A549 (cell line): Measurements from ENCODE around the gene SFTPD. TPM values are rescaled to one million over a fixed set of nuclear protein-coding genes. Genes with fewer than 3 reads are reported as not detected.
A peak's percentile ranks its signal among the peaks of the same experiment; 100 is the strongest.

Experiments
- ATAC-seq, 2 experiments: fragments of 200-7000 bp in 1 of 2; fragments of >200 bp in 1 of 2; cut with Nextera tagmentation in 1 of 2; cut with Tn5 transposase in 1 of 2; 3 replicates each; pipeline versions ENCODE4 v1.8.0 to v1.9.1; 2018 to 2020; ENCODE audit warnings: mild to moderate bottlenecking in 1 of 2, moderate library complexity in 1 of 2
- CTCF ChIA-PET: fragments of 300-600 bp; sonication (Branson Sonifier 250); formaldehyde crosslinking; extraction: SDS; loops from one replicate; lab custom pipeline; 2021; ENCODE audit warnings: antibody characterized with exemption, inconsistent platforms; lab: Yijun Ruan, JAX
- POLR2A ChIA-PET: fragments of 350-600 bp; formaldehyde crosslinking; extraction: SDS; loops from one replicate; lab custom pipeline; 2021; ENCODE audit warnings: antibody characterized with exemption, inconsistent platforms; lab: Yijun Ruan, JAX
- DNase-seq, 2 experiments: peaks; one replicate each; pipeline versions ENCODE4 v3.0.0 to v3.0.0-alpha.2; 2011 to 2016; ENCODE audit warnings: low read depth in 1 of 2, low spot score in 1 of 2
- FAIRE-seq: peaks from 2 replicates; lab custom pipeline; 2011; peaks lifted over from hg19 to GRCh38; lab: Jason Lieb, UNC
- H3K27ac ChIP-seq, 2 experiments: fragments of >200 bp; sonication (Bioruptor Twin); formaldehyde crosslinking; 3 replicates each; pipeline ENCODE4 v1.5.1; 2016 to 2017
- H3K4me1 ChIP-seq: fragments of >200 bp; sonication (Bioruptor Twin); formaldehyde crosslinking; 3 replicates; pipeline ENCODE4 v1.6.1; 2016
- H3K4me2 ChIP-seq: fragments of >200 bp; sonication (Bioruptor Twin); formaldehyde crosslinking; 3 replicates; pipeline ENCODE4 v1.6.1; 2016
- H3K4me3 ChIP-seq: fragments of >200 bp; sonication (Bioruptor Twin); formaldehyde crosslinking; 3 replicates; pipeline ENCODE4 v1.5.1; 2016
- H3K9me3 ChIP-seq: fragments of >200 bp; sonication (Bioruptor Twin); formaldehyde crosslinking; 3 replicates; pipeline ENCODE4 v1.6.1; 2016
- BCL3 ChIP-seq: fragments of >200 bp; sonication (Bioruptor Twin); formaldehyde crosslinking; IDR thresholded peaks from 3 replicates; pipeline ENCODE4 v1.6.1; 2016
- CEBPB ChIP-seq, 2 experiments: fragments of >200 bp in 1 of 2; sonication (Bioruptor Twin) in 1 of 2; formaldehyde crosslinking in 1 of 2; IDR thresholded peaks; 2 replicates each; pipeline ENCODE4 v1.6.1; 2012 to 2016
- E2F6 ChIP-seq: IDR thresholded peaks from 2 replicates; pipeline ENCODE4 v1.6.1; 2012; ENCODE audit warnings: low read depth, borderline replicate concordance
- EHF ChIP-seq: fragments of 250-450 bp; sonication (Bioruptor Pico); IDR thresholded peaks from 2 replicates; pipeline ENCODE4 v1.5.0; 2020; ENCODE audit warnings: mild to moderate bottlenecking
- ESRRA ChIP-seq: fragments of 150-350 bp; IDR thresholded peaks from 2 replicates; pipeline ENCODE4 v1.6.1; 2014; ENCODE audit warnings: mild to moderate bottlenecking, low read length, borderline replicate concordance
- FOSL2 ChIP-seq, 2 experiments: fragments of 450-650 bp in 1 of 2; fragments of >200 bp in 1 of 2; sonication (Bioruptor Twin) in 1 of 2; formaldehyde crosslinking; IDR thresholded peaks; 2 replicates each; pipeline versions ENCODE4 v1.5.0 to v1.6.1; 2016 to 2020; ENCODE audit warnings: mild to moderate bottlenecking in 1 of 2, moderate library complexity in 1 of 2
- FOXS1 ChIP-seq: fragments of 250-450 bp; sonication (Bioruptor Pico); IDR thresholded peaks from 2 replicates; pipeline ENCODE4 v1.5.0; 2020; ENCODE audit warnings: mild to moderate bottlenecking, moderate library complexity
- GATA3 ChIP-seq: IDR thresholded peaks from 2 replicates; pipeline ENCODE4 v1.6.1; 2012; ENCODE audit warnings: borderline replicate concordance
- HMGXB4 ChIP-seq: fragments of 250-450 bp; sonication (Bioruptor Pico); IDR thresholded peaks from 2 replicates; pipeline ENCODE4 v1.5.0; 2021; ENCODE audit warnings: mild to moderate bottlenecking, moderate library complexity, borderline replicate concordance
- HOXA7 ChIP-seq: fragments of 250-450 bp; sonication (Bioruptor Pico); IDR thresholded peaks from 2 replicates; pipeline ENCODE4 v1.5.0; 2020; ENCODE audit warnings: mild to moderate bottlenecking, moderate library complexity
- HOXB13 ChIP-seq: fragments of 250-450 bp; sonication (Bioruptor Pico); IDR thresholded peaks from 2 replicates; pipeline ENCODE4 v1.5.0; 2020; ENCODE audit warnings: low read depth, mild to moderate bottlenecking, moderate library complexity
- HOXB5 ChIP-seq: fragments of 250-450 bp; sonication (Bioruptor Pico); IDR thresholded peaks from 2 replicates; pipeline ENCODE4 v1.5.0; 2020; ENCODE audit warnings: mild to moderate bottlenecking, moderate library complexity
- JUN ChIP-seq, 2 experiments: fragments of >200 bp; sonication (Bioruptor Twin); formaldehyde crosslinking; IDR thresholded peaks; 2 replicates in 1 of 2; 3 replicates in 1 of 2; pipeline ENCODE4 v1.6.1; 2016 to 2017
- KDM1A ChIP-seq: fragments of 200-600 bp; sonication (generic); IDR thresholded peaks from 2 replicates; pipeline ENCODE4 v1.6.1; 2016; ENCODE audit warnings: low read depth, mild to moderate bottlenecking
- MAFK ChIP-seq: fragments of 450-650 bp; IDR thresholded peaks from 2 replicates; pipeline ENCODE4 v1.6.1; 2014; ENCODE audit not compliant: partially characterized antibody
- MYC ChIP-seq: IDR thresholded peaks from 2 replicates; pipeline ENCODE4 v1.6.1; 2012; ENCODE audit warnings: mild to moderate bottlenecking, inconsistent platforms, low read length, improper control_type of control experiment, borderline replicate concordance
- NPAS2 ChIP-seq: fragments of 250-450 bp; sonication (Bioruptor Pico); IDR thresholded peaks from 2 replicates; pipeline ENCODE4 v1.8.0; 2022; ENCODE audit warnings: mild to moderate bottlenecking, moderate library complexity, borderline replicate concordance
- NR3C1 ChIP-seq: fragments of >200 bp; sonication (Bioruptor Twin); formaldehyde crosslinking; IDR thresholded peaks from 3 replicates; pipeline ENCODE4 v1.6.1; 2017
- POLR2A ChIP-seq: IDR thresholded peaks from 2 replicates; pipeline ENCODE4 v1.6.1; 2012; ENCODE audit warnings: mild to moderate bottlenecking, low read length
- RAD21 ChIP-seq, 2 experiments: fragments of >200 bp in 1 of 2; sonication (Bioruptor Twin) in 1 of 2; formaldehyde crosslinking in 1 of 2; IDR thresholded peaks in 1 of 2; conservative IDR thresholded peaks in 1 of 2; 2 replicates in 1 of 2; 3 replicates in 1 of 2; pipeline ENCODE4 v1.6.1; 2012 to 2018; ENCODE audit warnings: inconsistent platforms in 1 of 2
- RNF2 ChIP-seq: fragments of 200-600 bp; sonication (generic); IDR thresholded peaks from 2 replicates; pipeline ENCODE4 v1.6.1; 2016; ENCODE audit warnings: low read depth, mild to moderate bottlenecking, antibody characterized with exemption, moderate library complexity, borderline replicate concordance
- SMC3 ChIP-seq: fragments of >200 bp; sonication (Bioruptor Twin); formaldehyde crosslinking; IDR thresholded peaks from 3 replicates; pipeline ENCODE4 v1.6.1; 2018; ENCODE audit warnings: inconsistent platforms
- SREBF2 ChIP-seq: fragments of 450-650 bp; IDR thresholded peaks from 2 replicates; pipeline ENCODE4 v1.6.1; 2014; ENCODE audit warnings: mild to moderate bottlenecking, moderate library complexity
- TFCP2L1 ChIP-seq: fragments of 250-450 bp; sonication (Bioruptor Pico); IDR thresholded peaks from 2 replicates; pipeline ENCODE4 v1.5.0; 2021; ENCODE audit warnings: mild to moderate bottlenecking
- ZC3H11A ChIP-seq: fragments of 450-650 bp; IDR thresholded peaks from 2 replicates; pipeline ENCODE4 v1.6.1; 2014; ENCODE audit warnings: antibody characterized with exemption, mild to moderate bottlenecking
- ZSCAN20 ChIP-seq: fragments of 250-450 bp; sonication (Bioruptor Pico); IDR thresholded peaks from 2 replicates; pipeline ENCODE4 v1.8.0; 2022; ENCODE audit warnings: mild to moderate bottlenecking, moderate library complexity
- WGBS: methylation state at CpG from one replicate; pipeline ENCODE4 v1.1.6; 2017; ENCODE audit errors: missing lambda C conversion rate; 5-methylcytosine and 5-hydroxymethylcytosine counted together
- polyA plus RNA-seq, 4 experiments: library from polyadenylated mRNA; depleted of rRNA in 3 of 4; stranded (reverse); fragments of >200 nt; fragmentation: RNase III in 1 of 4; extraction: RNeasy Plus Mini Kit Qiagen cat#74134 plus additional on column Dnase treatment in 1 of 4; gene quantifications; 2 replicates in 3 of 4; 3 replicates in 1 of 4; pipeline ENCODE4 v1.2.3, GENCODE V29; 2011 to 2017
- TF ChIP-seq, protein P1 (sequence below): fragments of 250-450 bp; sonication (Bioruptor Pico); IDR thresholded peaks from 2 replicates; pipeline ENCODE4 v1.5.0; 2020; ENCODE audit warnings: low read depth, mild to moderate bottlenecking, moderate library complexity

SFTPD gene
- polyA plus RNA-seq, 2 of the 4 experiments (the other 2 are of a cell fraction), result 0.17 to 0.19 TPM

- TF ChIP-seq BCL3 (0 out of 3 replicates have a peak, but pooled peaks have one; percentile 31), ESRRA (no peak), E2F6 (peak; percentile 47), NR3C1 (no peak), GATA3 (no peak), FOSL2 (IDR thresholded peaks at IDR 0.05) (no peak), FOSL2 (CRISPR knock-in tag; IDR thresholded peaks at IDR 0.05) (no peak), POLR2A (peak; percentile 68), CEBPB (IDR thresholded peaks at IDR 0.05) (no peak), SMC3 (no peak), TFCP2L1 (CRISPR knock-in tag) (no peak), JUN (IDR thresholded peaks at IDR 0.05) (peak in 1 of 2 experiments; percentile 60; a peak in 3 of 5 replicates), MYC (no peak), HOXB5 (CRISPR knock-in tag) (no peak), FOXS1 (CRISPR knock-in tag) (no peak), EHF (CRISPR knock-in tag) (no peak), SREBF2 (no peak), HOXA7 (CRISPR knock-in tag) (no peak), KDM1A (no peak), RNF2 (0 out of 2 replicates have a peak, but pooled peaks have one; percentile 52), HOXB13 (CRISPR knock-in tag) (no peak)
- TF ChIP-seq, protein P1, sequence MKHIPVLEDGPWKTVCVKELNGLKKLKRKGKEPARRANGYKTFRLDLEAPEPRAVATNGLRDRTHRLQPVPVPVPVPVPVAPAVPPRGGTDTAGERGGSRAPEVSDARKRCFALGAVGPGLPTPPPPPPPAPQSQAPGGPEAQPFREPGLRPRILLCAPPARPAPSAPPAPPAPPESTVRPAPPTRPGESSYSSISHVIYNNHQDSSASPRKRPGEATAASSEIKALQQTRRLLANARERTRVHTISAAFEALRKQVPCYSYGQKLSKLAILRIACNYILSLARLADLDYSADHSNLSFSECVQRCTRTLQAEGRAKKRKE (CRISPR knock-in tag), result no peak
- TF ChIP-seq, all 56 proteins: peak for 6
These were observed 32.8 kb upstream of the SFTPD start (continued) for GRCh38 chr10:79981450-79982361.

GRCh38 chr10:79980711-79981110, 31.8 kb upstream of the SFTPD start:
- TF ChIP-seq HMGXB4 (CRISPR knock-in tag), result no peak
- no peak for TF ChIP-seq BCL3
- no peak for TF ChIP-seq NPAS2
- TF ChIP-seq ZSCAN20 (CRISPR knock-in tag), result no peak
- TF ChIP-seq MAFK, result no peak
- TF ChIP-seq ESRRA, result no peak
- no peak for TF ChIP-seq HOXB13 (CRISPR knock-in tag)
- no peak for TF ChIP-seq ZC3H11A
- TF ChIP-seq RAD21 (conservative IDR thresholded peaks at IDR 0.05 in 1 of 2, IDR thresholded peaks at IDR 0.05 in 1 of 2), result no peak
- FAIRE-seq (no peak), DNase-seq (no peak), ATAC-seq (no peak)
- Histone ChIP-seq H3K4me3 (no peak overlapping the region), H3K4me2 (peak overlapping the region; percentile 95), H3K4me1 (0 out of 3 replicates have a peak, but pooled peaks cover 9% of the 10 kb centered on the region), H3K9me3 (0 out of 3 replicates have a peak, but pooled peaks cover 6% of the 10 kb centered on the region), H3K27ac (no peak overlapping the region)
- 92% methylated on average over 3 of the region's 3 CpGs for WGBS
- POLR2A ChIA-PET, result interaction anchor here (0.8 kb wide), 1 partner anchor 9 kb away, joined by 3 read pairs; no protein-coding TSS in a partner anchor
- CTCF ChIA-PET, result no interaction called here
